ENCODE results near the gene MYO5B. TPM values are rescaled to one million over a fixed set of nuclear protein-coding genes. Genes with fewer than 3 reads are reported as not detected.

The MYO5B gene
- total and polyA plus RNA-seq, 8 donors: 6.2 to 25.3 (median 12.6) TPM

- ATAC-seq: no peak
- H3K27me3 ChIP-seq: no peaks in the 10 kb centered on the region
- TF ChIP-seq CTCF (IDR thresholded peaks at IDR 0.05): no peak
- no peak overlapping the region for H3K4me3 ChIP-seq
- H3K9me3 ChIP-seq: no peaks in the 10 kb centered on the region
- FAIRE-seq: no peak
- 78 to 80% methylated on average over 2 of the region's 2 CpGs for WGBS, 2 donors
- no peaks in the 10 kb centered on the region for H3K36me3 ChIP-seq
- intact Hi-C loops (cut with DNase I): no loop called here
- H3K27ac ChIP-seq: no peak overlapping the region
- DNase-seq: no peak
- H3K4me1 ChIP-seq: no peaks in the 10 kb centered on the region
Measured at GRCh38 chr18:49988733-49989132, 206.2 kb downstream of the MYO5B start.

- H3K4me3 ChIP-seq: no peak overlapping the region
- no peak overlapping the region for H3K27ac ChIP-seq
- H3K9me3 ChIP-seq: no peaks in the 10 kb centered on the region
- H3K4me1 ChIP-seq: no peaks in the 10 kb centered on the region
- H3K36me3 ChIP-seq: no peaks in the 10 kb centered on the region
- intact Hi-C loops (cut with DNase I): no loop called here
- no peak for TF ChIP-seq CTCF (IDR thresholded peaks at IDR 0.05)
- ATAC-seq (no peak), FAIRE-seq (no peak), DNase-seq (no peak)
- 89 to 93% methylated on average over 5 of the region's 5 CpGs for WGBS, 2 donors
- no peaks in the 10 kb centered on the region for H3K27me3 ChIP-seq
Measured at GRCh38 chr18:49988101-49988500, 206.8 kb downstream of the MYO5B start.

- no peak for DNase-seq
- 68 to 77% methylated on average over 3 of the region's 3 CpGs for WGBS, 2 donors
- intact Hi-C loops (cut with DNase I): no loop called here
- ATAC-seq: no peak
- Histone ChIP-seq H3K27me3 (no peaks in the 10 kb centered on the region), H3K4me3 (no peak overlapping the region), H3K9me3 (no peaks in the 10 kb centered on the region), H3K27ac (no peak overlapping the region), H3K4me1 (no peaks in the 10 kb centered on the region), H3K36me3 (no peaks in the 10 kb centered on the region)
- no peak for FAIRE-seq
- TF ChIP-seq CTCF (IDR thresholded peaks at IDR 0.05): no peak
Measured at GRCh38 chr18:49985236-49985635, 209.7 kb downstream of the MYO5B start.

GRCh38 chr18:49980896-49981295 lies 214.1 kb downstream of the MYO5B start:
- no peak for ATAC-seq
- 64 to 76% methylated on average over 4 of the region's 4 CpGs for WGBS, 2 donors

More at GRCh38 chr18:49980896-49981295, 214.1 kb downstream of the MYO5B start:
- Histone ChIP-seq H3K4me3 (no peak overlapping the region), H3K36me3 (no peaks in the 10 kb centered on the region), H3K9me3 (no peaks in the 10 kb centered on the region), H3K27ac (no peak overlapping the region), H3K27me3 (no peaks in the 10 kb centered on the region), H3K4me1 (no peaks in the 10 kb centered on the region)
- DNase-seq: no peak
- intact Hi-C loops (cut with DNase I): no loop called here
- no peak for FAIRE-seq
- TF ChIP-seq CTCF (IDR thresholded peaks at IDR 0.05): no peak
